ENCODE measurements around the gene TRAPPC6A. TPM values are rescaled to one million over a fixed set of nuclear protein-coding genes. Genes with fewer than 3 reads are reported as not detected.
"Not testable (repeated sequence)": the region's sequence is repeated elsewhere in the genome, so short reads cannot be mapped to it uniquely, and the experiment has no call there.

The TRAPPC6A gene
- total RNA-seq, 1 donor from 2014 or later: 20.8 TPM

DNA sequence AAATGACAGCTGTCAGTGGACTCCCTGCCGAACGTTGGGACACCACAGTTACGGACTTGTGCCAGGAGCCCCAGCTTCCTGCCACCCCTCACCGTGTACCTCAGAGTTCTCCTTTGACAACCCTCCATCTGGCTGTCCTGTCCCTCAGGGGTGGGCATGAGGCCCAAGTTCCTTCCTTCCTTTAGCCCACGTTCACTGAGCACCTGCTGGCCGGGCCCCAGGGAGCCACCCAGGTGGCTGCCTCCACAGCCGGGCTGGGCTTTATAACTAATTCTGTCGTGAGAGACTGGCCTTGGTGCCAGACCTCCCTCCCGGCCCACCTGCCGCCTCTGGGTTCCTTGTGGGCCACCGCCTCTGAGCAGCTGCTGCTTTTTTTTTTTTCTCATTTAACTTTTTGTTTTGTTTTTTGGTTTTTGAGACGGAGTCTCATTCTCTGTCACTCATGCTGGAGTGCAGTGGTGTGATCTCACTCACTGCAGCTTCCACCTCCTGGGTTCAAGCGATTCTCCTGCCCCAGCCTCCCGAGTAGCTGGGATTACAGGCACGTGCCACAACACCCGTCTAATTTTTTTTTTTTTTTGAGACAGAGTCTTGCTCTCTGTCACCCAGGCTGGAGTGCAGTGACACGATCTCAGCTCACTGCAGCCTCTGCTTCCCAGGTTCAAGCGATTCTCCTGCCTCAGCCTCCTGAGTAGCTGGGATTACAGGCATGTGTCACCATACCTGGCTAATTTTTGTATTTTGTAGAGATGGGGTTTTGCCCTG, 59.3 kb downstream of the TRAPPC6A start:
- intact Hi-C loops (cut with DNase I); DNase-seq (ENCODE audit: low spot score); ATAC-seq: not testable (repeated sequence)

- DNase-seq (ENCODE audit: low spot score) (no peak), ATAC-seq (peak; percentile 21)
- intact Hi-C loops (cut with DNase I): no loop called here
Measured at GRCh38 chr19:45118106-45118505, 59.9 kb downstream of the TRAPPC6A start.

DNA sequence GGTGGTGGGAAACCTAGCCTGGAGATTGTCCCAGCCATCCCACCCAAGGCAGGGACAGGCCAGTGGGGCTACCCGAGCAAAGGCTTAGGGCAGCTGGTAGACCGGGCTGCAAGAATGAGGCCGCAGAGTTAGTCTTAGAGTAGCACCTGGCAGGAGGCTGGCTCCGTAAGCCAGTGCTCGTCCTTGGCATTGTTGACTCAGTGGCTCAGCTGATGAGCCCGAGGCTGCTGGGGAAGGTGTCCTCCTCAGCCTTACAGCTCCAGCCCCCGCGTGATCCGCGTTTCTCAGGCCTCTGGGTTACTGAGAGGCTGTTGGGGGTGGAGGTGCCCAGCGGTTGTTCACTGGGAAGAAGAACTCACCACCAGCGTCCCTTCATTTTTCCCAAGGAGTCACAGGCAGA, 60.4 kb downstream of the TRAPPC6A start:
- DNase-seq (ENCODE audit: low spot score) (no peak), ATAC-seq (no peak)
- intact Hi-C loops (cut with DNase I): no loop called here

DNA sequence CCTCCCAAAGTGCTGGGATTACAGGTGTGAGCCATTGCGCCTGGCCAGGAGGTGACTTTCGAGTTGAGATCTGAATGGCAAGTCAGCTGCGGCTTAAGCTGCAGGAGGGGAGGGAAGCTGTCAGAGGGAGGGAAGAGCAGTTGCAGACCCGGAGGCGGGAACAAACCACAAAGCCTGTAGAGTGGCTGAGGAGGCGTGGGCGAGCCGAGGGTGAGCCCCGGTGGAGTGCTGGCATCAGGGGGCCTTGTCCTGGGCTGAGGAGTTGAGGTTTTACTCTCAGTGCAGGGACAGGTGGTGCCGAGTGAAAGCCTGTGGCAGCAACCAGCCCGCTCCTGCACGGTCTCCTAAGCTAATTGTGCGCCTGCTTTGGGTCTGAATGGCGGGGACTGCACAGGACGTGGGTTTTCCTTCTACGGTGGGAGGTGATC, 60.9 kb downstream of the TRAPPC6A start:
- intact Hi-C loops (cut with DNase I): no loop called here
- no peak for DNase-seq (ENCODE audit: low spot score)
- no peak for ATAC-seq

- DNase-seq (ENCODE audit: low spot score): no peak
- intact Hi-C loops (cut with DNase I): no loop called here
- no peak for ATAC-seq
Measured at GRCh38 chr19:45115809-45116615, 62.0 kb downstream of the TRAPPC6A start.

- ATAC-seq (no peak), DNase-seq (ENCODE audit: low spot score) (no peak)
- intact Hi-C loops (cut with DNase I): loop anchor here (5.0 kb wide), 1 partner anchor 1348 kb away; no protein-coding TSS in a partner anchor
Measured at GRCh38 chr19:45114116-45114515, 63.9 kb downstream of the TRAPPC6A start.

GRCh38 chr19:45113628-45114027, 64.4 kb downstream of the TRAPPC6A start:
- intact Hi-C loops (cut with DNase I): loop anchor here (5.0 kb wide), 1 partner anchor 1349 kb away; no protein-coding TSS in a partner anchor
- no peak for ATAC-seq
- DNase-seq (ENCODE audit: low spot score): no peak

Other genes starting within 250 kb of the TRAPPC6A start
- gene APOC4, start 236.0 kb downstream of the TRAPPC6A start, total RNA-seq: not detected
- 4.2 TPM for gene APOC2, start 232.2 kb downstream of the TRAPPC6A start, total RNA-seq
- 105 TPM for gene CLPTM1, start 222.9 kb downstream of the TRAPPC6A start, total RNA-seq
- gene RELB, start 176.8 kb downstream of the TRAPPC6A start, total RNA-seq: 27.4 TPM
- gene CLASRP, start 139.2 kb downstream of the TRAPPC6A start, total RNA-seq: 109 TPM
- 0.45 TPM for gene ZNF296, start 101.8 kb downstream of the TRAPPC6A start, total RNA-seq
- 8.8 TPM for gene GEMIN7, start 99.0 kb downstream of the TRAPPC6A start, total RNA-seq
- 19.3 TPM for gene PPP1R37, start 85.1 kb downstream of the TRAPPC6A start, total RNA-seq
- gene NKPD1, start 17.3 kb downstream of the TRAPPC6A start, total RNA-seq: not detected
- 13.0 TPM for gene BLOC1S3, start 547 bp upstream of the TRAPPC6A start, total RNA-seq
- 4.9 TPM for gene EXOC3L2, start 67.2 kb upstream of the TRAPPC6A start, total RNA-seq
- 37.5 TPM for gene MARK4, start 73.0 kb upstream of the TRAPPC6A start, total RNA-seq
- not detected for gene CKM, start 144.6 kb upstream of the TRAPPC6A start, total RNA-seq
- gene KLC3, start 162.5 kb upstream of the TRAPPC6A start, total RNA-seq: not detected
- 17.7 TPM for gene ERCC2, start 192.3 kb upstream of the TRAPPC6A start, total RNA-seq
- 20.7 TPM for gene PPP1R13L, start 226.8 kb upstream of the TRAPPC6A start, total RNA-seq
- 2.3 TPM for gene POLR1G, start 228.4 kb upstream of the TRAPPC6A start, total RNA-seq
- 58.6 TPM for gene ERCC1, start 245.7 kb upstream of the TRAPPC6A start, total RNA-seq

Data from sciatic nerve (tissue), 2 donors.